ENCODE data around the gene OBSCN.

The OBSCN gene

GRCh38 chr1:228407106-228408040, 199.5 kb downstream of the OBSCN start:
- in situ Hi-C loops (cut with HindIII; ENCODE audit: low sequenced_read_pairs): no loop called here

GRCh38 chr1:228408041-228408868, 200.4 kb downstream of the OBSCN start:
- in situ Hi-C loops (cut with HindIII; ENCODE audit: low sequenced_read_pairs): no loop called here

GRCh38 chr1:228408869-228409805, 201.3 kb downstream of the OBSCN start:
- in situ Hi-C loops (cut with HindIII; ENCODE audit: low sequenced_read_pairs): no loop called here

- in situ Hi-C loops (cut with HindIII; ENCODE audit: low sequenced_read_pairs): no loop called here
Observed at GRCh38 chr1:228410015-228410414, 202.2 kb downstream of the OBSCN start.

- in situ Hi-C loops (cut with HindIII; ENCODE audit: low sequenced_read_pairs): no loop called here
Observed at GRCh38 chr1:228410671-228411070, 202.8 kb downstream of the OBSCN start.

GRCh38 chr1:228411121-228411520, 203.3 kb downstream of the OBSCN start:
- in situ Hi-C loops (cut with HindIII; ENCODE audit: low sequenced_read_pairs): no loop called here

- in situ Hi-C loops (cut with HindIII; ENCODE audit: low sequenced_read_pairs): no loop called here
Observed at GRCh38 chr1:228411548-228412430, 203.9 kb downstream of the OBSCN start.

- in situ Hi-C loops (cut with HindIII; ENCODE audit: low sequenced_read_pairs): no loop called here
Observed at GRCh38 chr1:228413241-228414010, 205.6 kb downstream of the OBSCN start.

- in situ Hi-C loops (cut with HindIII; ENCODE audit: low sequenced_read_pairs): no loop called here
Observed at GRCh38 chr1:228414511-228415211, 206.8 kb downstream of the OBSCN start.

GRCh38 chr1:228415221-228415620, 207.4 kb downstream of the OBSCN start:
- in situ Hi-C loops (cut with HindIII; ENCODE audit: low sequenced_read_pairs): no loop called here

GRCh38 chr1:228415853-228416216, 208.0 kb downstream of the OBSCN start:
- in situ Hi-C loops (cut with HindIII; ENCODE audit: low sequenced_read_pairs): no loop called here

- in situ Hi-C loops (cut with HindIII; ENCODE audit: low sequenced_read_pairs): no loop called here
Observed at GRCh38 chr1:228416217-228416933, 208.5 kb downstream of the OBSCN start, which contains the start of gene TRIM17. Gene TRIM17 (minus strand): TSS chr1:228416861. CDS start chr1:228415072, 1,789 bp downstream.

- in situ Hi-C loops (cut with HindIII; ENCODE audit: low sequenced_read_pairs): no loop called here
Observed at GRCh38 chr1:228417061-228417460, 209.2 kb downstream of the OBSCN start.

- in situ Hi-C loops (cut with HindIII; ENCODE audit: low sequenced_read_pairs): no loop called here
Observed at GRCh38 chr1:228417483-228418203, 209.8 kb downstream of the OBSCN start.

GRCh38 chr1:228420968-228421826, 213.4 kb downstream of the OBSCN start:
- in situ Hi-C loops (cut with HindIII; ENCODE audit: low sequenced_read_pairs): no loop called here
